ENCODE results near the gene TMBIM4.
"Not testable (repeated sequence)": the region's sequence is repeated elsewhere in the genome, so short reads cannot be mapped to it uniquely, and the experiment has no call there.

The TMBIM4 gene

DNA sequence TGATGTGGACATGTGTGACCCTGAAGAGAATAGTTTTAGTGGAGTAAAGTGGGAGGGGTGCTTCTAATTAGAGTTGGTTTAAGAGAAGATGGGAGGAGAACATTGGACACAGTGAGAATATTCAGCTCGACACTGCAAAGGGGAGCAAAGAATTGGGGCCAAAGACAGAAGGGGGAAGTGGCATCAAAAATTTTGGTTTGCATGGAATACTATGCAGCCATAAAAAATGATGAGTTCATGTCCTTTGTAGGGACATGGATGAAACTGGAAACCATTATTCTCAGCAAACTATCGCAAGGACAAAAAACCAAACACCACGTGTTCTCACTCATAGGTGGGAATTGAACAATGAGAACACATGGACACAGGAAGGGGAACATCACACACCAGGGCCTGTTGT lies 15.0 kb upstream of the TMBIM4 start:
- DNase-seq (ENCODE audit: low spot score): not testable (repeated sequence)

DNA sequence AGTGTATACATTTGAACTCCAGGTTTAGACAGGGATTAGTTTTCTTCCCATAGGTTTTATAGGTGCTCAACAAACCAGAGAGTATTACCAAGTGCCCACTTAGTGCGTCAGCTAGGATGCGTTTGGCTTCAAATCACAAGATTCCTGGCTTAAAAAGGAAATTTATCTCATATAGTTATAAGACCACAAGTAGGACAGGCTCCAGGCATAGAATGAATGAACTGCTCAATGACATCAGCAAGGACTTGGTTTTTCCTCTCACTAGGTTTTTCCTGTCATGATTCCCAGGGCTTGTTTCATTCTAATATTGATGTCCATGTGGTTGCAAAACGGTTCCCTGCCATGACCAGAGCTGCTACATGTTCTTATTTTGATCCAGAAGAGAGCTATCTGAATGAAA lies 13.2 kb upstream of the TMBIM4 start:
- no peak for DNase-seq (ENCODE audit: low spot score)

DNA sequence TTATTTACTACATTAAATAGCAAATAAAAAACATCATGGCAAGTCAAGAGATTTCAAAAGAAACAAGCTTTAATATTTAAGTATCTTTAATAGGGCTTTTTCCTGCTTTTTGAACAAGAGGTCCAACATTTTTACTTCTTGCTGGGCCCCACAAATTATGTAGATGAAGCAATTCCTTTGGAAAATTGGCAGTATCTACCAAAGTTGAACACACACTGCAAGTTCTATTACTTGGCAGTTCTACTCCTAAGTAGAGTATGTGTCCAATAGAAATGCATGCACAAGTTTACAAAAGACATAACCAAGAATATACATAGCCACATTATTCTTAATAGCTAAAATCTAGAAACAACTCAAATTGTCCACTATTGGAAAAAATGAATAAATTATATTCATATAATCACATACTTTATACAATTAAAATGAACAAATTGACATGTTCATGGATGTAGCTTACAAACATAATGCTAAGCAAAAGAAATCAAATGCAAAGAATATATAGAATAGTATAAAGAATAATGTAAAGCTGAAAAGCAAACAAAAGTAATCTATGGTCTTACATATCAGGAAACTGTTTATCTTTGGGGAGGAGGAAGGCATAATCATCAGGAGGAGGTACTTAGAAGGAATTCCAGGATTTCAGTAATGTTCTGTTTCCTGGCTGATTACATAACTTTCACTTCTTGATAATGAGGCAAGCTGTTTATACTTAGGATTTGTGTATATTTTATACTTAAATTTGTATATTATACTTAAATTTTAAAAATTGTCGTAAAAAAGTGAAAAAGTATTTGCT lies 6.5 kb upstream of the TMBIM4 start:
- DNase-seq (ENCODE audit: low spot score): no peak

DNA sequence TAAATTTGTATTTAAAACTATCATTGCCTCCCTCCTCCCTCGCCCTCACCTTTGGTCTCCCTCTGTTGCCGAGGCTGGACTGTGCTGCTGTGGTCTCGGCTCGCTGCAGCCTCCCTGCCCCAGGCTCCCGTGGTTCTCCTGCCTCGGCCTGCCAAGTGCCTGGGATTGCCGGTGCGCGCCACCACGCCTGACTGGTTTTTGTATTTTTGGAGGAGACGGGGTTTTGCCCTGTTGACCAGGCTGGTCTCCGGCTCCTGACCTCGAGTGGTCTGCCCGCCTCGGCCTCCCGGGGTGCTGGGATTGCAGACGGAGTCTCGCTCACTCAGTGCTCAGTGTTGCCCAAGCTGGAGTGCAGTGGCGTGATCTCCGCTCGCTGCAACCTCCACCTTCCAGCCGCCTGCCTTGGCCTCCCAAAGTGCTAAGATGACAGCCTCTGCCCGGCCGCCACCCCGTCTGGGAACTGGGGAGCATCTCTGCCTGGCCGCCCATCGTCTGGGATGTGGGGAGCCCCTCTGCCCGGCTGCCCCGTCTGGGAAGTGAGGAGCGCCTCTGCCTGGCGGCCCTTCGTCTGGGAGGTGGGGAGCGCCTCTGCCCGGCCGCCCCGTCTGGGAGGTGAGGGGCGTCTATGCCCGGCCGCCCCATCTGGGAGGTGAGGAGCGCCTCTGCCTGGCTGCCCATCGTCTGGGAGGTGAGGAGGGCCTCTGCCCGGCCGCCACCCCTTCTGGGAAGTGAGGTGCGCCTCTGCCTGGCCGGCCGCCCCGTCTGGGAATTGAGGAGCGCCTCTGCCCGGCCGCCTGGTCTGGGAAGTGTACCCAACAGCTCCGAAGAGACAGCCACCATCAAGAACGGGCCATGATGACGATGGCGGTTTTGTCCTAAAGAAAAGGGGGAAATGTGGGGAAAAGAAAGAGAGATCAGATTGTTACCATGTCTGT lies 4.9 kb upstream of the TMBIM4 start:
- DNase-seq (ENCODE audit: low spot score): not testable (repeated sequence)

DNA sequence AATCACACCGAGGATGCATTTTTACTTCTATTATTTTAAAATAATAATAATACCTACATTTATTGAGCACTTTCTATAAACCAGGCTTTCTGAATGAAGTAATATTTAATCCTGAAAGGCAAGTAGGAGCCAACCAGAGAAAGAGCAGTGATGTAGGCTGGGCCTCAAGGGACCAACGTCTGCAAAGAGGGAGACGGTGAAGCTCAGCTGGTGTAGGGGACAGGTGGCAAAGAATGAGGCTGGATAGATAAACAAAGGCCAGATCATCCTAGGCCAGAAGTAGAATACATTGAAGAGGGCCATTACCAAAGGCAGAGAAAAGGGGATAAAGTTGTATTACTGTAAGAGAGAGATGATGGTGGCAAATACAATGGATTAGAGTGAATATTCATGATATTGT lies 810 bp upstream of the TMBIM4 start:
- no peak for DNase-seq (ENCODE audit: low spot score)

DNA sequence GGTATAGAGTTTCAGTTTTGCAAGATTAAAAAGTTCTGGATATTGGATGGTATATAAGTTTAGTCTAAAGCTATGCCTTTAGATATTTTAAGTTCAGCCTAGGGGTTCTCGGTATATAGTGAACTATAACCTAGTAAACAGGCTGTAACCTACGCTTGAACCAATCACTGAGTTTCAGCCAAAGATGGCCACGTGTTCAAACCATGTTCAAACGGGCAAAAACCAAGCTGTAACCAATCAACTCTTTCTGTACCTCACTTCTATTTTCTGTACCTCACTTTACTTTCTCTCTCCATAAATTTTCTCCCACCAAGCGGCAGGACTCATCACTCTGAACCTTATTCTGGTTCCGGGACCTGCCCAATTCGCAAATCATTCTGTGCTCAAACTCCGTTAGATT lies 1.4 kb downstream of the TMBIM4 start:
- no peak for DNase-seq (ENCODE audit: low spot score)

- DNase-seq (ENCODE audit: low spot score): no peak
Observed at GRCh38 chr12:66166561-66166960, 3.2 kb downstream of the TMBIM4 start.

DNA sequence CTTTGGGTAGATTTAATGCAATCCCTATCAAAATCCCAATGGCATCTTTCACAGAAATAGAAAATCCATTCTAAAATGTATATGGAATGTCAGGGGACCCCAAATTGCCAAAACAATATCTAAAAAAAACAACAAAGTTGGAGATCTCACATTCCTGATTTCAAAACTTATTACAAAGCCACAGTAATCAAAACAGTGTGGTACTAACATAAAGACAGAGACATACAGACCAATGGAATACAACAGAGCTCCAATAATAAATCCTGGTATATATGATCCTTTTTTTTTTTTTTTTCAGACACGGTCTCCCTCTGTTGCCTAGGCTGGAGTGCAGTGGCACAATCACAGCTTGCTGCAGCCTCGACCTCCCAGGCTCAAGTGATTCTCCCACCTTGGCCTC lies 4.7 kb downstream of the TMBIM4 start:
- DNase-seq (ENCODE audit: low spot score): no peak

DNA sequence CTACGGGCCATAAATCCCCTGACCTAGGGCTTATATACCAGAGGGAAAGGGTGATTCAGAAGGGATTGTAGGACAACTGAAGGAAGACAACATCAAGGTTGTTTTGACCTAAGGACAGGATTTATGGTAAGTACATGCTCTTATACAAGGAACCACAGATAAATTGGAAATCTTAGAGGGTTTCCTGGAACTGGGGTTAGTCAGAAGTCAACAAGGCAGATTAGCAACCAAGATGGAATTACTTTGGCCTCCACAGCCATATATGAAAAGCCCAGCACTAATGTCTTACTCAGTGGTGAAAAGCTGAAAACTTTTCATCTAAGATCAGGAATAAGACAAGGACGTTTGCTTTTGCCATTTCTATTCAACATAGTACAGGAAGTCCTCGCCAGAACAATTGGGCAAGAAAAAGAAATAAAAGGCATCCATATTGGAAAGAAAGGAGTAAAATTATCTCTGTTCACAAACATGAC lies 5.4 kb downstream of the TMBIM4 start:
- no peak for DNase-seq (ENCODE audit: low spot score)

DNA sequence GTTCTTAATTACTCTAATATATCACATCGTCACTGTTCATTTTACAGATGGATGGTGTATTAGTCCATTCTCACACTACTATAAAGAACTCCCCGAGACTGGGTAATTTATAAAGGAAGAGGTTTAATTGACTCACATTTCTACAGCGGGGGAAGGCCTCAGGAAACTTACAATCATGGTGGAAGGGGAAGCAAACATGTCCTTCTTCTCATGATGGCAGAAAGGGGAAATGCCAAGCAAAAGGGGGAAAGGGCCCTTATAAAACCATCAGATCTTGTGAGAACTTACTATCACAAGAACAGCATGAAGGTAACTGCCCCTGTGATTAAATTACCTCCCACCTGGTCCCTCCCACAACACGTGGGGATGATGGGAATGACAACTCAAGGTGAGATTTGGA lies 6.5 kb downstream of the TMBIM4 start:
- no peak for DNase-seq (ENCODE audit: low spot score)

DNA sequence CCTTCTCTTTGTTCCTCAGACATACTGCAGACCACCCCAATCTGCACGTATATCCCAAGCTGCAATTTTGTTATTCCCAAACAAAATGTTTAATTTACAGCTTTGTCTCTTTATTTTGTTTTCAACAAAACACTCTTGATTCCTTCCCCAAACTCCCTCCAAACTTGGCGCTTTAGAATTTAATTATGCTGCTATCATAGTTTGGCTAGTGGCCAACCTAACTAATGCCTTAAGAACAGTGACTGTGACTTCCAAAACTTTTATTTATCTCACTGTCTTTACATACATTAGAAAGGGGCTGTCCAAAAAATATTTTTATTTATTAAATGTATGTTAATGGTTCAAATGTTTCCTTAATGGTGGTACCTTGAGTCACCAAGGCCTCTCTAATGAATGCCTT lies 7.1 kb downstream of the TMBIM4 start:
- DNase-seq (ENCODE audit: low spot score): no peak

- DNase-seq (ENCODE audit: low spot score): no peak
Observed at GRCh38 chr12:66160704-66161103, 9.1 kb downstream of the TMBIM4 start.

- DNase-seq (ENCODE audit: low spot score): no peak
Observed at GRCh38 chr12:66159123-66159522, 10.7 kb downstream of the TMBIM4 start.

GRCh38 chr12:66156654-66157053 lies 13.1 kb downstream of the TMBIM4 start:
- no peak for DNase-seq (ENCODE audit: low spot score)

DNA sequence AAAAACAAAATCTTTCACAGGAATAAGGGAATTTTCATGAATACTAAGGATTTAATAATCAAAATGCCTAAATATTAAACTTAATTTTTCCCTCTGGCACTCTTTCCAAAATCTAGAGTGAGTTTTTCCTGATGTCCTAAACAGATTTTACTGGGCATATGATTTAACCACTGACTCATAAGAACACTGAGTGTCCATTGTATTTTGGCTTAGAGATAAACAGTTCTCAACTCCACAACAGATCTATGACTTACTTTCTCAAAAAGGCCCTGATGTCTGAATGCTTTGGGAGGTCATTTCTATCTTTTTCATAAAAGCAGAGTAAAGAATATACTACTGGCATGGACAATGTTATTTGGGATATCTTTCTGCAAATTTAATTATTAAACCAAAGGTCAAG lies 15.0 kb downstream of the TMBIM4 start:
- DNase-seq (ENCODE audit: low spot score): peak; percentile 34

GRCh38 chr12:66152732-66153131 lies 17.1 kb downstream of the TMBIM4 start:
- no peak for DNase-seq (ENCODE audit: low spot score)

- DNase-seq (ENCODE audit: low spot score): no peak
Observed at GRCh38 chr12:66149702-66150398, 19.9 kb downstream of the TMBIM4 start.

GRCh38 chr12:66144791-66145754 lies 24.7 kb downstream of the TMBIM4 start:
- peak; percentile 35 for DNase-seq (ENCODE audit: low spot score)

DNA sequence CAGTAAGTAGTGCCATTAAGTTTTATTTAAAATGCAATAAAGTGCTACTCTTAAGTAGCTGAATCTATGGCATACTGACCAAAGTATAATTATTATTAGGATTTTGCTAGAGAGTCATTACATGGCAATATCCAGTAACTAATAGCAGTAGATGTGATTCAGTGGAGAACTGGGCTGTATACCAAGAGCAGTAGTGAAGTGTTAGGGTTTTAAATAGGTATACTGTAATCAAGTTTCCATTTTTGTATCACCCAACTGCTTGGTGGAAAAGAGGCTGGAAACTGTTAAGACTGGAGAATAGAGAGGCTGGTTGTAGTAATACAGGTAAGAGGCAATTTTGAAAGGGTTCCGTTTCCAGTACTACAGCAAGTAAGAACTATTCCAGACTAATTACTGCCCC lies 25.9 kb downstream of the TMBIM4 start:
- DNase-seq (ENCODE audit: low spot score): no peak

GRCh38 chr12:66142826-66143225 lies 27.0 kb downstream of the TMBIM4 start:
- no peak for DNase-seq (ENCODE audit: low spot score)

- DNase-seq (ENCODE audit: low spot score): no peak
Observed at GRCh38 chr12:66141299-66141698, 28.5 kb downstream of the TMBIM4 start.
